Smooth muscle cell (in vitro differentiated cells): ENCODE measurements around the gene RAB39B. TPM values are rescaled to one million over a fixed set of nuclear protein-coding genes. Genes with fewer than 3 reads are reported as not detected.
"Not testable (repeated sequence)": the region's sequence is repeated elsewhere in the genome, so short reads cannot be mapped to it uniquely, and the experiment has no call there.

Experiments used
- DNase-seq: peaks from one replicate; lab custom pipeline; 2025; ENCODE audit not compliant: unreplicated experiment; lab: John Stamatoyannopoulos, UW
- H2AFZ ChIP-seq: fragments of 200-600 bp; sonication (generic); 2 replicates; pipeline ENCODE4 v1.6.0; 2016; ENCODE audit warnings: antibody characterized with exemption, low read depth, mild to moderate bottlenecking
- H3F3A ChIP-seq: fragments of 200-600 bp; sonication (generic); 2 replicates; pipeline ENCODE4 v1.6.0; 2017; ENCODE audit warnings: antibody characterized with exemption, low read depth
- H3K27ac ChIP-seq: fragments of 200-600 bp; sonication (generic); 2 replicates; pipeline ENCODE4 v1.5.1; 2016; ENCODE audit warnings: low read depth, mild to moderate bottlenecking
- H3K27me3 ChIP-seq: fragments of 200-600 bp; sonication (generic); 2 replicates; pipeline ENCODE4 v1.6.1; 2016; ENCODE audit warnings: low read depth, mild to moderate bottlenecking
- H3K36me3 ChIP-seq: fragments of 200-600 bp; sonication (generic); 2 replicates; pipeline ENCODE4 v1.5.1; 2016; ENCODE audit warnings: low read depth
- H3K4me1 ChIP-seq: fragments of 200-600 bp; sonication (generic); 2 replicates; pipeline ENCODE4 v1.5.1; 2016; ENCODE audit warnings: low read depth
- H3K4me2 ChIP-seq: fragments of 200-600 bp; sonication (generic); 2 replicates; pipeline ENCODE4 v1.6.0; 2016; ENCODE audit warnings: mild to moderate bottlenecking
- H3K4me3 ChIP-seq: fragments of 200-600 bp; sonication (generic); 2 replicates; pipeline ENCODE4 v1.5.1; 2016; ENCODE audit warnings: mild to moderate bottlenecking
- H3K79me2 ChIP-seq: fragments of 200-600 bp; sonication (generic); 2 replicates; pipeline ENCODE4 v1.6.0; 2016; ENCODE audit warnings: low read depth, mild to moderate bottlenecking
- H3K9ac ChIP-seq: fragments of 200-600 bp; sonication (generic); 2 replicates; pipeline ENCODE4 v1.6.0; 2016; ENCODE audit warnings: low read depth
- H3K9me3 ChIP-seq: fragments of 200-600 bp; sonication (generic); replicated peaks from 2 replicates; pipeline ENCODE4 v1.5.1; 2016; ENCODE audit warnings: low read depth
- H4K20me1 ChIP-seq: fragments of 200-600 bp; sonication (generic); 2 replicates; pipeline ENCODE4 v1.6.0; 2016; ENCODE audit warnings: low read depth
- CTCF ChIP-seq: fragments of 200-600 bp; sonication (generic); IDR thresholded peaks from 2 replicates; pipeline ENCODE4 v1.5.1; 2017; ENCODE audit warnings: borderline replicate concordance, mild to moderate bottlenecking, antibody characterized with exemption; ENCODE audit not compliant: insufficient read depth, poor library complexity, severe bottlenecking
- WGBS: methylation state at CpG from one replicate; pipeline ENCODE4 v1.1.7; 2016; ENCODE audit warnings: low lambda C conversion rate; 5-methylcytosine and 5-hydroxymethylcytosine counted together
- polyA plus RNA-seq: library from polyadenylated mRNA; unstranded; fragments of >200 nt; fragmentation: Nextera tagmentation; extraction: Ambion mirVana; gene quantifications from 2 replicates; pipeline ENCODE4 v1.2.1, GENCODE V29; 2016
- total RNA-seq: library from RNA; depleted of rRNA; stranded (reverse); fragments of >200 nt; gene quantifications from 2 replicates; pipeline ENCODE4 v1.2.3, GENCODE V29; 2014

The RAB39B gene
- total and polyA plus RNA-seq, 2 experiments from 2014 or later, result 0.04 TPM; not detected in 1

GRCh38 chrX:155270969-155271368 is 6.7 kb upstream of the RAB39B start:
- Histone ChIP-seq H3K4me1 (no peaks in the 10 kb centered on the region), H3K27ac (no peak overlapping the region)
- 91% methylated on average over 1 of the region's 1 CpG for WGBS

GRCh38 chrX:155267995-155268394 is 3.7 kb upstream of the RAB39B start:
- not testable (repeated sequence) for H3K79me2 ChIP-seq, H3K4me1 ChIP-seq, H4K20me1 ChIP-seq, H3K27me3 ChIP-seq, H3K4me2 ChIP-seq, H3K36me3 ChIP-seq, H3F3A ChIP-seq, DNase-seq, H2AFZ ChIP-seq, H3K9ac ChIP-seq, H3K9me3 ChIP-seq, H3K27ac ChIP-seq, H3K4me3 ChIP-seq
- WGBS, result 91% methylated on average over 1 of the region's 1 CpG

More at GRCh38 chrX:155270969-155271368, 6.7 kb upstream of the RAB39B start:
- no peak for DNase-seq
- H2AFZ ChIP-seq, result no peak overlapping the region
- TF ChIP-seq CTCF, result no peak
- no peaks in the 10 kb centered on the region for H3K9me3 ChIP-seq
- no peaks in the 10 kb centered on the region for H3K36me3 ChIP-seq
- no peaks in the 10 kb centered on the region for H3K27me3 ChIP-seq
- H3F3A ChIP-seq, result no peaks in the 10 kb centered on the region
- no peak overlapping the region for H3K4me3 ChIP-seq
- no peak overlapping the region for H3K9ac ChIP-seq
- no peaks in the 10 kb centered on the region for H4K20me1 ChIP-seq
- H3K4me2 ChIP-seq, result no peak overlapping the region
- H3K79me2 ChIP-seq, result no peaks in the 10 kb centered on the region

- no peak overlapping the region for H3K4me3 ChIP-seq
- no peak for DNase-seq
- H3K4me1 ChIP-seq, result no peaks in the 10 kb centered on the region
- no peaks in the 10 kb centered on the region for H3K79me2 ChIP-seq
- H3K27me3 ChIP-seq, result no peaks in the 10 kb centered on the region
- H3F3A ChIP-seq, result no peaks in the 10 kb centered on the region
- no peaks in the 10 kb centered on the region for H3K36me3 ChIP-seq
- no peak overlapping the region for H3K27ac ChIP-seq
- H3K4me2 ChIP-seq, result no peak overlapping the region
- no peaks in the 10 kb centered on the region for H4K20me1 ChIP-seq
- H2AFZ ChIP-seq, result no peak overlapping the region
- H3K9me3 ChIP-seq, result no peaks in the 10 kb centered on the region
- no peak for TF ChIP-seq CTCF
- 79% methylated on average over 1 of the region's 1 CpG for whole genome bisulfite sequencing
- no peak overlapping the region for H3K9ac ChIP-seq
Measured at GRCh38 chrX:155266439-155266838, 2.1 kb upstream of the RAB39B start.

- no peak for TF ChIP-seq CTCF
- no peak for DNase-seq
- Histone ChIP-seq H3K27ac (no peak overlapping the region), H3F3A (no peaks in the 10 kb centered on the region), H3K4me2 (no peak overlapping the region), H3K4me3 (no peak overlapping the region), H3K79me2 (no peaks in the 10 kb centered on the region), H3K27me3 (no peaks in the 10 kb centered on the region), H3K9ac (no peak overlapping the region), H2AFZ (no peak overlapping the region), H4K20me1 (no peaks in the 10 kb centered on the region), H3K4me1 (no peaks in the 10 kb centered on the region), H3K9me3 (no peaks in the 10 kb centered on the region), H3K36me3 (no peaks in the 10 kb centered on the region)
- 58% methylated on average over 5 of the region's 5 CpGs for WGBS
Measured at GRCh38 chrX:155262970-155263754, 1.1 kb downstream of the RAB39B start.
